ENCODE data around the gene BAX. TPM values are rescaled to one million over a fixed set of nuclear protein-coding genes. Genes with fewer than 3 reads are reported as not detected.

BAX gene
- total and polyA plus RNA-seq, 9 of the 15 experiments (the other 6 are each of a cell fraction or from before 2014, with no cell fraction given) = 3.2 to 95.4 (median 44.5) TPM

DNA sequence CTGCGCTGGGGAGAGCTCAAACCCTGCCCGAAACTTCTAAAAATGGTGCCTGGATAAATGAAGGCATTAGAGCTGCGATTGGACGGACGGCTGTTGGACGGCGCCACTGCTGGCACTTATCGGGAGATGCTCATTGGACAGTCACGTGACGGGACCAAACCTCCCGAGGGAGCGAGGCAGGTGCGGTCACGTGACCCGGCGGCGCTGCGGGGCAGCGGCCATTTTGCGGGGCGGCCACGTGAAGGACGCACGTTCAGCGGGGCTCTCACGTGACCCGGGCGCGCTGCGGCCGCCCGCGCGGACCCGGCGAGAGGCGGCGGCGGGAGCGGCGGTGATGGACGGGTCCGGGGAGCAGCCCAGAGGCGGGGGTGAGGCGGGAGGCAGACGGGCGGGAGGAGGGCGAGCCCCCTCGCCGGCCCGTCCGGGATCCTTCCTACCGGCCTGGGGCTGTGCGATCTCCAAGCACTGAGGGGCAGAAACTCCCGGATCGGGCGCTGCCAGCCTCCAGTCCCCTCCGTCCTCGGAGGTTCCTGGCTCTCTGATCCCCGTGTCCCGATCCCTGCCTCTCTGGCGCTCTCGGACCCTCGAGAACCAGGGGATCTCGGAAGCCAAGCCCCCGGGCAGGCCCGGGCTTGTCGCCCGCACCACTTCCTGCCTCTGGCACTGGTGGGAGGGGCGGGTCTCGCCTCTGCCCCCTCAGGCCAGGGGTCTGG is at the start of gene BAX (continued):
- TF ChIP-seq, protein P1, sequence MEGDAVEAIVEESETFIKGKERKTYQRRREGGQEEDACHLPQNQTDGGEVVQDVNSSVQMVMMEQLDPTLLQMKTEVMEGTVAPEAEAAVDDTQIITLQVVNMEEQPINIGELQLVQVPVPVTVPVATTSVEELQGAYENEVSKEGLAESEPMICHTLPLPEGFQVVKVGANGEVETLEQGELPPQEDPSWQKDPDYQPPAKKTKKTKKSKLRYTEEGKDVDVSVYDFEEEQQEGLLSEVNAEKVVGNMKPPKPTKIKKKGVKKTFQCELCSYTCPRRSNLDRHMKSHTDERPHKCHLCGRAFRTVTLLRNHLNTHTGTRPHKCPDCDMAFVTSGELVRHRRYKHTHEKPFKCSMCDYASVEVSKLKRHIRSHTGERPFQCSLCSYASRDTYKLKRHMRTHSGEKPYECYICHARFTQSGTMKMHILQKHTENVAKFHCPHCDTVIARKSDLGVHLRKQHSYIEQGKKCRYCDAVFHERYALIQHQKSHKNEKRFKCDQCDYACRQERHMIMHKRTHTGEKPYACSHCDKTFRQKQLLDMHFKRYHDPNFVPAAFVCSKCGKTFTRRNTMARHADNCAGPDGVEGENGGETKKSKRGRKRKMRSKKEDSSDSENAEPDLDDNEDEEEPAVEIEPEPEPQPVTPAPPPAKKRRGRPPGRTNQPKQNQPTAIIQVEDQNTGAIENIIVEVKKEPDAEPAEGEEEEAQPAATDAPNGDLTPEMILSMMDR (IDR thresholded peaks at IDR 0.05 in 2 of 3, conservative IDR thresholded peaks at IDR 0.05 in 1 of 3; ENCODE audit: insufficient read depth in 2 of 3, low read depth in 1 of 3, low read length in 3 of 3) = peak in 2 of 3 experiments; percentile 13 to 33; a peak in 2 of 6 replicates
- TF ChIP-seq NCOR1 (IDR thresholded peaks at IDR 0.05) (peak; percentile 88), HNRNPK (IDR thresholded peaks at IDR 0.05; ENCODE audit: low read depth, low read length, poor library complexity, severe bottlenecking) (no peak), MBD2 (IDR thresholded peaks at IDR 0.05; ENCODE audit: borderline replicate concordance, low read depth) (peak; percentile 93), CREB1 (IDR thresholded peaks at IDR 0.05) (peak; percentile 79), CREB1 (CRISPR knock-in tag; IDR thresholded peaks at IDR 0.05) (peak; percentile 81; the same call in 1 of the 2 replicates), NFYB (IDR thresholded peaks at IDR 0.05; ENCODE audit: extremely low read depth, insufficient read length) (peak; percentile 53), SMARCB1 (IDR thresholded peaks at IDR 0.05; ENCODE audit: insufficient read length, low read depth) (no peak), EZH2 (IDR thresholded peaks at IDR 0.05; ENCODE audit: borderline replicate concordance, low read depth, low read length) (no peak), NFIC (IDR thresholded peaks at IDR 0.05) (peak; percentile 72), TRIM24 (IDR thresholded peaks at IDR 0.05) (peak in 1 of 2 experiments; percentile 60; a peak in 2 of 4 replicates), PML (IDR thresholded peaks at IDR 0.05; ENCODE audit: low read length) (no peak), ESRRA (IDR thresholded peaks at IDR 0.05; ENCODE audit: borderline replicate concordance, low read depth) (peak; percentile 77; the same call in 1 of the 2 replicates), FOXA3 (CRISPR knock-in tag; conservative IDR thresholded peaks at IDR 0.05 in 1 of 2, IDR thresholded peaks at IDR 0.05 in 1 of 2) (no peak), RB1 (IDR thresholded peaks at IDR 0.05; ENCODE audit: low read depth) (peak; percentile 95), CBX1 (IDR thresholded peaks at IDR 0.05; ENCODE audit: low read depth) (peak; percentile 88)
- TF ChIP-seq, protein P2, sequence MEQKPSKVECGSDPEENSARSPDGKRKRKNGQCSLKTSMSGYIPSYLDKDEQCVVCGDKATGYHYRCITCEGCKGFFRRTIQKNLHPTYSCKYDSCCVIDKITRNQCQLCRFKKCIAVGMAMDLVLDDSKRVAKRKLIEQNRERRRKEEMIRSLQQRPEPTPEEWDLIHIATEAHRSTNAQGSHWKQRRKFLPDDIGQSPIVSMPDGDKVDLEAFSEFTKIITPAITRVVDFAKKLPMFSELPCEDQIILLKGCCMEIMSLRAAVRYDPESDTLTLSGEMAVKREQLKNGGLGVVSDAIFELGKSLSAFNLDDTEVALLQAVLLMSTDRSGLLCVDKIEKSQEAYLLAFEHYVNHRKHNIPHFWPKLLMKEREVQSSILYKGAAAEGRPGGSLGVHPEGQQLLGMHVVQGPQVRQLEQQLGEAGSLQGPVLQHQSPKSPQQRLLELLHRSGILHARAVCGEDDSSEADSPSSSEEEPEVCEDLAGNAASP (IDR thresholded peaks at IDR 0.05) = no peak
- TF ChIP-seq, protein P3, sequence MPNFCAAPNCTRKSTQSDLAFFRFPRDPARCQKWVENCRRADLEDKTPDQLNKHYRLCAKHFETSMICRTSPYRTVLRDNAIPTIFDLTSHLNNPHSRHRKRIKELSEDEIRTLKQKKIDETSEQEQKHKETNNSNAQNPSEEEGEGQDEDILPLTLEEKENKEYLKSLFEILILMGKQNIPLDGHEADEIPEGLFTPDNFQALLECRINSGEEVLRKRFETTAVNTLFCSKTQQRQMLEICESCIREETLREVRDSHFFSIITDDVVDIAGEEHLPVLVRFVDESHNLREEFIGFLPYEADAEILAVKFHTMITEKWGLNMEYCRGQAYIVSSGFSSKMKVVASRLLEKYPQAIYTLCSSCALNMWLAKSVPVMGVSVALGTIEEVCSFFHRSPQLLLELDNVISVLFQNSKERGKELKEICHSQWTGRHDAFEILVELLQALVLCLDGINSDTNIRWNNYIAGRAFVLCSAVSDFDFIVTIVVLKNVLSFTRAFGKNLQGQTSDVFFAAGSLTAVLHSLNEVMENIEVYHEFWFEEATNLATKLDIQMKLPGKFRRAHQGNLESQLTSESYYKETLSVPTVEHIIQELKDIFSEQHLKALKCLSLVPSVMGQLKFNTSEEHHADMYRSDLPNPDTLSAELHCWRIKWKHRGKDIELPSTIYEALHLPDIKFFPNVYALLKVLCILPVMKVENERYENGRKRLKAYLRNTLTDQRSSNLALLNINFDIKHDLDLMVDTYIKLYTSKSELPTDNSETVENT (CRISPR knock-in tag; IDR thresholded peaks at IDR 0.05) = 0 out of 2 replicates have a peak, but pooled peaks have one; percentile 1
- TF ChIP-seq, protein P4, sequence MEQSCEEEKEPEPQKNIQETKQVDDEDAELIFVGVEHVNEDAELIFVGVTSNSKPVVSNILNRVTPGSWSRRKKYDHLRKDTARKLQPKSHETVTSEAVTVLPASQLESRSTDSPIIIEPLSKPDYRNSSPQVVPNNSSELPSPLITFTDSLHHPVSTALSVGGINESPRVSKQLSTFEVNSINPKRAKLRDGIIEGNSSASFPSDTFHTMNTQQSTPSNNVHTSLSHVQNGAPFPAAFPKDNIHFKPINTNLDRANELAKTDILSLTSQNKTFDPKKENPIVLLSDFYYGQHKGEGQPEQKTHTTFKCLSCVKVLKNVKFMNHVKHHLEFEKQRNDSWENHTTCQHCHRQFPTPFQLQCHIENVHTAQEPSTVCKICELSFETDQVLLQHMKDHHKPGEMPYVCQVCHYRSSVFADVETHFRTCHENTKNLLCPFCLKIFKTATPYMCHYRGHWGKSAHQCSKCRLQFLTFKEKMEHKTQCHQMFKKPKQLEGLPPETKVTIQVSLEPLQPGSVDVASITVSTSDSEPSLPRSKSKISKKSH (CRISPR knock-in tag; IDR thresholded peaks at IDR 0.05) = no peak
- TF ChIP-seq, protein P5, sequence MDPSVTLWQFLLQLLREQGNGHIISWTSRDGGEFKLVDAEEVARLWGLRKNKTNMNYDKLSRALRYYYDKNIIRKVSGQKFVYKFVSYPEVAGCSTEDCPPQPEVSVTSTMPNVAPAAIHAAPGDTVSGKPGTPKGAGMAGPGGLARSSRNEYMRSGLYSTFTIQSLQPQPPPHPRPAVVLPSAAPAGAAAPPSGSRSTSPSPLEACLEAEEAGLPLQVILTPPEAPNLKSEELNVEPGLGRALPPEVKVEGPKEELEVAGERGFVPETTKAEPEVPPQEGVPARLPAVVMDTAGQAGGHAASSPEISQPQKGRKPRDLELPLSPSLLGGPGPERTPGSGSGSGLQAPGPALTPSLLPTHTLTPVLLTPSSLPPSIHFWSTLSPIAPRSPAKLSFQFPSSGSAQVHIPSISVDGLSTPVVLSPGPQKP (CRISPR knock-in tag; IDR thresholded peaks at IDR 0.05) = no peak
